ENCODE data around the gene SLC44A4.

- TF ChIP-seq CTCF (IDR thresholded peaks at IDR 0.05) (no peak), POLR2A (IDR thresholded peaks at IDR 0.05) (no peak)
Observed at GRCh38 chr6:31831350-31832215, 47.2 kb downstream of the SLC44A4 start.
